Measurements from ENCODE around the gene NTN1. TPM values are rescaled to one million over a fixed set of nuclear protein-coding genes. Genes with fewer than 3 reads are reported as not detected.

Gene NTN1
- total RNA-seq, 2 donors from 2014 or later = 0.59 to 1.2 TPM

DNA sequence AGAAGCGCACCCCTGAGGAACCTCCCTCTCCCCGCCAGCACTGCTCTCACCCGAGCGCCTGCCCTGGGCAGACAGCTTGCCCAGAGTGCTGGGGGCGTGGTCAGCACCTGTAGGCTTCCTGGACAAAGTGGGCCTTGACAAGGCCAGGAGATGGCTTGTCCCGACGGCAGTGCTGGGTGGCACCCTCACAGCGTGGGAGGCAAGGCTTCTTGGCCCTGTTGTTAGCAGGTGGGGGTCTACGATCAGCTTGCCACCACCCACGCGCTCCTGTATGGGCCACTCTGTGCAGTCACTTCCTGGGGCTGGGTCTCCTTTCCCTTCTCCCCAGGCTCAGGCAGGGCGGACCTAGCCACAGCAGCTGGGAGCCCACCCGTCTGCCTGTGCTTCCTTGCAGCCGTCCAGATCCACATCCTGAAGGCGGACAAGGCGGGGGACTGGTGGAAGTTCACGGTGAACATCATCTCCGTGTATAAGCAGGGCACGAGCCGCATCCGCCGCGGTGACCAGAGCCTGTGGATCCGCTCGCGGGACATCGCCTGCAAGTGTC lies 218.0 kb downstream of the NTN1 start:
- H3K27ac Mint-ChIP-seq = peak overlapping the region; percentile 50 to 72
- ATAC-seq (peak; percentile 16 to 31), DNase-seq (ENCODE audit: low spot score in 2 of 2) (no peak)

DNA sequence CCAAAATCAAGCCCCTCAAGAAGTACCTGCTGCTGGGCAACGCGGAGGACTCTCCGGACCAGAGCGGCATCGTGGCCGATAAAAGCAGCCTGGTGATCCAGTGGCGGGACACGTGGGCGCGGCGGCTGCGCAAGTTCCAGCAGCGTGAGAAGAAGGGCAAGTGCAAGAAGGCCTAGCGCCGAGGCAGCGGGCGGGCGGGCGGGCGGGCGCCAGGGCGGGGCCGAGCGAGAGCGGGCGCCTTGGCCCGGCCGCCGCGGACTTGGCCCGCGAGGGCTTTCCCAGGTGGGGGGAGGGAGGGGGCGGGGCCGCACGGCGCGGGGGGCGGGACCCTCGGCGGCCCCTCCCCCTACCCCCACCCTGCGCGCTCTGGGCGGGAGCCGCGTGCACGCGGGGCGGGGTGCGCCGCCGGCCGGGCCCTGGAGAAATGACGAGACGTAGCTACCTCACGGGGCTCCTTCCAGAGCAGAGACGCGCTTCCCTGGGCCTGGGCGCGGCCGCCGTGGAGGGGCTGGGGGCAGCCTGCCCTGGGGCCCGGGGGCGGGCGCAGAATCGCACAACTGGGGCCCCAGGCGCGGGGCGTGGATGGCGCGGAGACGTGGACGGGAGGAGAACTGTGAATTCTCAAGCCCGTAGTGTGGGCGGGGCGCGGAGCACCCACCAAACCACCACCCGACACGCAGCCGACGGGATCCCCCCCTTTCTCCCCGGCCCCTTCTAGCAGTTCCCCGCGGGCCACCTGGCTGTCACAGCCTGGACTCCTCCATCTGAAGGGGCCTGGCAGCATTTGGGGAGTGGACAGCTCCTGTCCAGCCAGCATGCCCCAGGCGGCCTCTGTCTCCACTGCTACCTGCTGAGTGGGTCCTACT lies 218.7 kb downstream of the NTN1 start:
- DNase-seq (ENCODE audit: low spot score in 2 of 2) (peak; percentile 65 to 66), ATAC-seq (peak; percentile 70 to 88)
- Mint-ChIP-seq H3K9me3 (no peaks in the 10 kb centered on the region), H3K36me3 (peaks cover 0 to 5% of the 10 kb centered on the region in 2 donors), H3K27ac (peak overlapping the region; percentile 50 to 72)

More for the DNA sequence above, 218.0 kb downstream of the NTN1 start:
- H3K9me3 Mint-ChIP-seq = no peaks in the 10 kb centered on the region
- H3K36me3 Mint-ChIP-seq = peaks cover 0 to 5% of the 10 kb centered on the region in 2 donors

DNA sequence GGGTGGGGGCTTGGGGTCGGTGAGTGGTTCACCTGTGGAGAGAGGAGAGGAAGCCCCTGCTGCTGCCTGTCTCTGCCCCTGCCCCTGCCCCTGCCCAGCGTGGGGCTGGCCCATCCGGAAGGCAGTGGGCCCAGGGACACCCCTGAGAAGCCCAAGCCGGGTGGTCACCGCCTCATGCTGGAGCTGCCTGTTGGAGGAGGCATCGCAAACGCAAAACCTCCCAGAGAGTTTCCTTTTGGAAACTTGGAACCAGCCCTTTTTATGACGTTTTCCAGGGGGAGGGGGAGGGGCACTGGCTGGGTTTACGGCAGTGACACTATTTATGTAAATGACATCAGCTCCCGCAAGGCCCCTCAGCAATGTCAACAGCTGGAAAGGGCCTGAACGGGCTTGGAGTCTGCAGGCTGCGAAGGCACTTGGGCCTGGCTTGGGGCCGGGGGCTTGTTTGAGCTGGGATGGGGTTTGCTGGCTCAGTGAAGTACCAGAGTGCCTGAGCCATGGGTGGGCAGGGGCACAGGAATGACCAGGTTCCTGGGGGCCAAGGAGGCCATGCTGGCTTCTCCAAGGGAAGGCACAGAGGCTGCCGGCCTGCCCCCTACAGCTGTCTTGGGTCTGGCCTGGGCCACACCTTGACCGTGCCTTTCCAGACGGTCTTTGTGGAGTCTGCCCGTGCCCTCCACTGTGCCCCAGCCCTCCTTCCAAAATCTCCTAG lies 219.5 kb downstream of the NTN1 start:
- ATAC-seq (no peak), DNase-seq (ENCODE audit: low spot score in 2 of 2) (no peak)
- Mint-ChIP-seq H3K36me3 (peaks cover 0 to 5% of the 10 kb centered on the region in 2 donors), H3K27ac (no peak overlapping the region), H3K9me3 (no peaks in the 10 kb centered on the region)

DNA sequence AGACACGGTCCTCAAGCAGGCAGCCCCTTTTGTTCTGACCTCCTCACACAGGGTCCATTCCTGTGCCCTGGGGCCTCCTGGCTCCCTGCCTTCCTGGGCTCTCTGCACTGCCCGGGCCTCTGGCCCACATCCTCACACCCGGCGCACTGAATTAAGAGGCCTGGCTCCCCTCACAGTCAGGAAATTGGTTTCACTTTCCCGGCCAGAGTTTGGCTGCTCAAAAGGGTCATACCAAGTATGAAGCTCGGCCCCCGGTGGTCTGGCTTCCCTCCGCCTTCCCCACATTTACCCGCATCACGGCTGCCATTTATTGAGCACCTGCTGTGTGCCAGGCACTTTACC lies 220.0 kb downstream of the NTN1 start:
- H3K36me3 Mint-ChIP-seq = peaks cover 0 to 5% of the 10 kb centered on the region in 2 donors
- DNase-seq (ENCODE audit: low spot score in 2 of 2) = no peak
- no peak for ATAC-seq
- no peak overlapping the region for H3K27ac Mint-ChIP-seq
- H3K9me3 Mint-ChIP-seq = no peaks in the 10 kb centered on the region

DNA sequence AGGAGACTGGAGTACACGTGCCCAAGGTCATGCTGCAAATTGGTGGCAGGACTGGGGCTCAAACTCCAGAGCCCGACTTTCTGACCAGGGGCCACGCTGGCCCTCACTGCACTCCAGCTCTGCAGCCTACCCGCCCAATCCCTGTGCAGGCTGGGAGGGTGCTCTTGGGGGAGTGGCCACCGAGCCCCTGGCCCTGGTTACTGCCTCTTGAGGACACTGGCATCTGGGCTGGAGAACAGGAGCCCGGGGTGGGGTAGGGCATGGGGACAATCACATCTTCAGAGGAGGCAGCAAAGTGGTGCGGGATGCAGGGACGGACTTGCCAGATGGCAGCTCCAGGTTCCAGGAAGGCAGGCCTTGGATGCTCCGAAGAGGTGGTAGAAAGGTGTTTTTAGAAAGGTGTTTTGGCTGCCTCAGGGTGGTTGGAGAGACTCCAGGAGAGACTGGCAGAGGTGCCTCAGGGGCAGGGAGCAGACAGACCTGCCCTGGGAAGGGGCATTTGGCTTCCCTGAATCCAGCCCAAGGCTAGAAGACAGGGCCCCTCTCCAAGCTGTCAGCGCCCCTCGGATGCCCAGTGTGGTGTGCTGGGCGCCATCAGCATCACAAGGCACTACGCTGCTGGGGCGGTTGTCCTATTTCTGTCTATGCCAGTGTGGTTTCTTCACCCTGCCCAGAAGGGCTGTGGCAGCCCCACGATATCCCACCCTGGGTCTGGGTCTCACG lies 220.6 kb downstream of the NTN1 start:
- H3K9me3 Mint-ChIP-seq = no peaks in the 10 kb centered on the region

DNA sequence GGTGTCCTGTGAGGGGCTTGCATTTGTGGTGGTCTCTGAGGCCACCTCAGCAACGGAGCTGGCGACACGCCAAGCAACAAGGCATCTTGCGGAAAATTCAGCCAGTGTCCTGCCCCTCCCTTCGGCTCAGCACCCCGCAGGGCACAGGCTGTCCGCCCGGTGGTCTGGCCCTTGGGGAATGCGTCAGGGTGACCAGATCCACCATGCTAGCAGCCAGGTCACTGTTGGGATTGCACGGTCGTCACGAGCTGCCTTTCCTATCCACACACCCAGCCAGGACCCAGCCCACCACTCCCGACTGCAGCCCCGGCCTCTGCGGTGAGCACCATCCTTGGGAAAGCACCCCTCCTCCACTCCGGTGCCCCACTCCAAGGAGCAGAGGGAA lies 221.2 kb downstream of the NTN1 start:
- Mint-ChIP-seq H3K27ac (no peak overlapping the region), H3K36me3 (peaks cover 0 to 3% of the 10 kb centered on the region in 2 donors), H3K9me3 (no peaks in the 10 kb centered on the region)
- ATAC-seq (no peak), DNase-seq (ENCODE audit: low spot score in 2 of 2) (no peak)

More for the DNA sequence above, 220.6 kb downstream of the NTN1 start:
- Mint-ChIP-seq H3K36me3 (peaks cover 0 to 5% of the 10 kb centered on the region in 2 donors), H3K27ac (no peak overlapping the region)
- no peak for DNase-seq (ENCODE audit: low spot score in 2 of 2)
- no peak for ATAC-seq

DNA sequence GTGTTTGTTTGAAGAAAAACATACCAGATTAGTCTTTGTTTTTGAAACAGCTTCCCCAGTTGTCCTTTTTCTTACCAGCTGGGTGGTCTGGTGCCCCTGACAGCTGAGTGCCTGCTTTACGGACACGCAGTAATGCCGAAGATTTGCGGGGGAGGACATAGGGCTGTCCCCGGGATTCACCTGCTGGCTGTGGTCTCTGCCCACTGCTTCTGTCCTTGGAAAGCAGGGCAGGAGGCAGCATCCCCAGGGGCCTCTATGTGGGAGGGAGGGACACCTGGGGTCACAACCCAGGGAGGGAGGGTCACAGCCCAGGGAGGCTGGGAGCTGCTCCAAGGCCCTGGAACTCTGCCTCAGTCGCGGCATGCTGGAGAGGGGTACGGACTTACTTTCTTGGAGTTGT lies 221.7 kb downstream of the NTN1 start:
- ATAC-seq = no peak
- no peaks in the 10 kb centered on the region for H3K9me3 Mint-ChIP-seq
- no peaks in the 10 kb centered on the region for H3K36me3 Mint-ChIP-seq
- no peak for DNase-seq (ENCODE audit: low spot score in 2 of 2)
- H3K27ac Mint-ChIP-seq = no peak overlapping the region

DNA sequence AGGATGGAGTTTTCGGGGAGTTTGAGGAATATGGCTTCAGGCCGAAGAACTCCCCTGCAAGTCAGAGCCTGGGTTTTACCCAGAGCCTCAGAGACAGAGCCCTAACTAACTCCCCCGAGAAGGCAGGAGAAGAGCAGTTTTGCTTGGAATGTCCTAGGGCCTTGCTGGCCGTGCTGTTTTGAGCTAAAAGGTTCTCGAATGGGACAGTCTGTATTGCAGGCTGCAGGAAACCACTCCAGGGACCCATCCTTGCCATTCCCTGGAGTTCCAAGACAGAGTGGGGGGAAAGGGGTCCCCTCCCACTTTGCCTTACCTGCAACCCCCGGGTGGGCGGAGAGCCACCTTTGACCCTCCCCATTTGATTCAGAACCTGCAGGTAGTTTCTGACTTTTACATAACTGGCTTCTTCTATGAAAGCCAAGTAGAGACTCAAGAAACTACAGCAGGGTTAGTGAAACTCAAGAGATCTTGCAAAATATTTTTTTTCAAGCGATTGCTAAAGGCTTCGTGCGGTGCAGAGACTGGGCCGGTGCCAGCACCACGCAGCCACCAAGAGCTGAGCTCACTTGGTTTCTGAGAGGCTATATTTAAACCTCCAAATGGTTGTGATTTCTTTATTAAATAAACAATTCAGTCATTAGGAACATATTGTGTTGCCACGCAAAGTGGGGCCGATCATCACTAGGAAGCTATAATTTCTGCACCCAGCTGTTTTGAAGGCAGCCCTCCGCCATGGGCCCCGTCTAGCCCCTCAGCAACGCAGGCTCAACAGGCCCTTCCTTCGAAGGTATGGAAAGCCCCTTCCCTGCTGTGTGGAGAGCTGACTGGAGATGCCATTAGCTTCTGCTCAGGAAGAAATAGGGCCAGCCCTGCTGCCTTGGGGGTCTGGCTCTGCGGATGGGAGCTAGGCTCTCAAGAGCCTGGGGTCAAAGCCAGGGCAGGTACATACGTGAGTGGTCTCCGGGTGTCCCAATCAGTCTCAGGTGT lies 223.0 kb downstream of the NTN1 start:
- ATAC-seq (no peak), DNase-seq (ENCODE audit: low spot score in 2 of 2) (no peak)
- Mint-ChIP-seq H3K27ac (no peak overlapping the region), H3K9me3 (no peaks in the 10 kb centered on the region), H3K36me3 (no peaks in the 10 kb centered on the region)

DNA sequence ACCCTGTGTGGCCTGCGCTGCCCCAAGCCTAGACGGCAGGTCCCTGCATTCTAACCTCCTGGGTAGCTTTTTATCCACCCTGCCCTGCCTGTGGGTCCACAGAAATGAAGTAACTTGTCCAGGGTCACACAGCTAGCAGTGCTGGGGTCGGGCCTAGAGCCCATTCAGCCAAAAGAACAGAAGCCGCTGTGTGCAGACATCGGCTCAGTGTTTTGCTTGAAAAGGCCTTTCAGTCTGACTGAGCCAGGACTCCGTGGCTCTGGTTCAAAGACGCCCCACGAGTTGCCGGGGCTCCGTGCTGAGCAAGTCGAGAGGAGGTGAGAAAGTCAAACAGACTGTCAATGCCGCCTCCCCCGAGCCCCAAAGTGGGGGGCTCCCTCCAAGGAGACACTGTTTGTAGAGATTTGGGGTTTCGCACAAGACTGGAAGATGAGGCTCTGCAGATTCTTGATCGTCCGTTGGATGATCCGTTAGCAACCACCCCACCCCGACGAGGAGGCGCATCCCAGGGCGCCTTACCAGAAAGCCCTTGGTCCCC lies 226.2 kb downstream of the NTN1 start:
- Mint-ChIP-seq H3K9me3 (no peaks in the 10 kb centered on the region), H3K36me3 (peaks cover 0 to 5% of the 10 kb centered on the region in 2 donors), H3K27ac (no peak overlapping the region)
- ATAC-seq = no peak
- DNase-seq (ENCODE audit: low spot score in 2 of 2) = no peak

DNA sequence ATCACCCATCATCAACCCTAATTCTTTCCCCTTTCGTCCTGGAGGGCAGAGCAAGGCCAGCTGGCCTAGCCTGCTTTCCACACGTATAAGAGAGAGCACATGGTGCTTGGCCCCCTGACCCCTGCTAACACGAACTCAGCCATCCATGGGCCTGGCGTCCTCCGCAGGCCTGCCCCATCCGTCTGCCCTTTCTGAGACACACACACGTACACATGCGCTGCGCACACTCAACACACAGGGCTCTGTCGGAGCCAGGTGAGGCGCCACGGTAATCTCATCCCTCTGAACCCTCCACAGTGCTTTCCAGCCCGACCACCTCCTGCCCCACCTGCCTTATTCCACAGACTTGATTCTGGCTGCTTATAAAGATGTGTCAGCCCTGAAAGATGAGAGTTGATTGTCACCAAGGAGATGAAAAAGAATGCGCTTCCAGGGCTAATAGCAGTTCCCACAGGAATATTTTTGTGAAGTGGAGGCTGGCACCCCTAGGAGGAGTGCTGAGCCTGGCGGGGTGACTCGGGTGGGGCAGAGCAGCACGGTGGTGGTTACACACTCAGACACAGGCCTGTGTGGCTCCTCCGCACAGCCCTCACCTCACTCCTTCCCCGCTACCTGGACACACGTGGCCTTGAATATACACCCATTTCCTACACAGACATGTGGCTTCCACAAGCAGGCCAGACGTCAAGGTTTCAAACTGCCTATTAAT lies 228.1 kb downstream of the NTN1 start:
- ATAC-seq (no peak), DNase-seq (ENCODE audit: low spot score in 2 of 2) (no peak)
- Mint-ChIP-seq H3K27ac (peak overlapping the region; percentile 0 to 8), H3K9me3 (no peaks in the 10 kb centered on the region), H3K36me3 (peaks cover 0 to 8% of the 10 kb centered on the region in 2 donors)

DNA sequence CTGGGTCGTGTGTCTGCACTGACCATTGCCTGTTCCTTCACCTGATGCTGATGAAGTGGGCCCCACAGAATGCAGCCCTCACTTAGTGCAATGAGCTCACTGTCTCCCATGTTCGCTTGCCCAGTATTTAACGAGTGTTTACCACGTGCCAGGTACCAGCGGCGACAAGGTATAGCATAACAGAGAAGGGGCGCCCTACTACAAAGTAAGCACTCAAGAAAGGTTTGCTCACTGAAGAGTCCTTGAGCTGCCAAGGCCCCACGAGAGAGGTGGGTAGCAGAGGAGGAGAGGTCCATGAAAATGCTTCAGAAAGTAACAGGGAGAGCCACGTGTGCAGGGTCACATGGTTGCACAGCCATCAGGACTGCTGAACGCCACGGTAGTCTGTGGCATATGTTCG lies 230.0 kb downstream of the NTN1 start:
- DNase-seq (ENCODE audit: low spot score in 2 of 2) (no peak), ATAC-seq (no peak)
- H3K9me3 Mint-ChIP-seq = peaks cover 0 to 5% of the 10 kb centered on the region in 2 donors
- H3K36me3 Mint-ChIP-seq = peaks cover 0 to 14% of the 10 kb centered on the region in 2 donors
- peak overlapping the region in 1 of 2 donors; percentile 52 for H3K27ac Mint-ChIP-seq

DNA sequence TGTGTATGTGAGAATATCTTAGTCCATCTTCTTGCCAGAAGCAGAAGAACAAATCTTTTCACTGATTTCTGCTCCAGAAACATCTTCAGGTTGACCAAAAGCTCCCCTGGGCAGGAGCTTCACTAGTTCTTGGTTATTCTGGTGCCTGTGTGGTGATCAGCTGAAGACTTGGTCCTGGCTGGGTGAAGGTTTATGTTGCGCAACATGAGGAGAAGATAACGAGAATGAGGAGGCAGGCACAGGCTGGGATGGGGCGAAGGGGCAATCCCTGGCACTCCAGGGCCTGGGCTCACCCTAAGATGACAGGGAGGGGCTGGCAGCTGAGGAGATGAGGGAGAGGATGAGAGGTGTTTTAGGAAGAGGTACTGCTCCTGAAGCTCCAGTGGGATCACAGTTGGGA lies 232.0 kb downstream of the NTN1 start:
- DNase-seq (ENCODE audit: low spot score in 2 of 2) (no peak), ATAC-seq (no peak)
- Mint-ChIP-seq H3K36me3 (peaks cover 0 to 14% of the 10 kb centered on the region in 2 donors), H3K27ac (peak overlapping the region; percentile 73 to 77), H3K9me3 (peaks cover 0 to 5% of the 10 kb centered on the region in 2 donors)

DNA sequence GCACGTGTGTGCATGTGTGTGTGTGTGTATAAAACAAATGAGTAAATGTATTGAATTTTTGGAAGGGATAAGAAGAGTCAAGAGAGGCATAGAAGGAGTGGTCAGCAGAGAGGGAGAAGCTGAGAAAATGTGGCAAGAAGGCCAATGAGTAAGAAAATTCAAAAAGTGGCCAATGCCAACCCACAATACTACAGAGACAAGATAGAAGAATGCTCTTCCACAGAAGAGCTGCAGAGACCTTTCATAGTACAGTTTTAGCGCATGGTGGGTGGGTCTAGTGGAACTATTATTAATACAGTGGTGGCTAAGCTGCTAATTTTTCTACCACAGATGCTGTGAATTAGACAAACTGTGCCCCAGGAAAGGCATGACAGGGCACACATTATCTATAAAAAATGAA lies 233.5 kb downstream of the NTN1 start:
- ATAC-seq (no peak), DNase-seq (ENCODE audit: low spot score in 2 of 2) (no peak)
- Mint-ChIP-seq H3K27ac (peak overlapping the region in 1 of 2 donors; percentile 41), H3K9me3 (peaks cover 0 to 5% of the 10 kb centered on the region in 2 donors), H3K36me3 (peaks cover 0 to 14% of the 10 kb centered on the region in 2 donors)

DNA sequence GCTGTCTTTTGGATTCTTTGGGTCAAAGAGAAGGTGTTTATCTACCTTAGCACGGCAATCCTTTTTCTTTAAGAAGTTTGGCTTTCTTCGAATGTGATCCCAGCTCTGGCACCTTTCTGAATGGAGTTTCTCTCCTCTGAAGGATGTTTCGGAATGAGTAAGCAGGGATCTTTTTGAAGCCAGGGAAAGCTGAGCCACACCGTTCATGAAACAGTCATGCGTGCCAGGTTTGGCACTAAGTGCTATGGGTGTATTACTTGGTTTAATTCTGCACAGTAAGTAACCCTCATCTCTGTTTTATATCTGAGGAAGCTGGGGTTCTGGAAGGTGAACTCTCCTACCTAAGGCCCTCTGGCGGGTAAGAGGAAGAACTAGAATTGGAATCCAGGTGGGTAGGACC lies 234.5 kb downstream of the NTN1 start:
- ATAC-seq (no peak), DNase-seq (ENCODE audit: low spot score in 2 of 2) (no peak)
- Mint-ChIP-seq H3K9me3 (peaks cover 0 to 5% of the 10 kb centered on the region in 2 donors), H3K27ac (no peak overlapping the region), H3K36me3 (peaks cover 0 to 18% of the 10 kb centered on the region in 2 donors)

DNA sequence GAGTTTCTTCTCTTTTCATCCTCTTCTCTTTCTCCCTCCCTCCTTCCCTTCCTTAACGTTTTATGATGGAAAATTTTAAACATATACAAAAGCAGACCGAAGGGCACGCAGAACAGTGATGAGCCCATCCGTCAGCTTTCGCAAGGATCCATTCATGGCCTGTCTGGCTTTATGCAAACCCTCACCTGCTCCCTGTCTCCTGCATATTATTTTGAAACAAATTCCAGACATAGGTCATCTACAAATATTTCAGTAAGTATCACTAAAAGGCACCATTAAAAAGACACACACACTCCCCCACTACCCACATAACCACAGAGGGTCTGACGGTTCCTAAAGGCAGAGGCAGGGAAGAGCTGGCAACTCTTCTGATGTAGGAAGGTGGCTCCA lies 235.0 kb downstream of the NTN1 start:
- ATAC-seq (no peak), DNase-seq (ENCODE audit: low spot score in 2 of 2) (no peak)
- H3K36me3 Mint-ChIP-seq = peaks cover 0 to 16% of the 10 kb centered on the region in 2 donors
- no peak overlapping the region for H3K27ac Mint-ChIP-seq
- H3K9me3 Mint-ChIP-seq = peaks cover 0 to 5% of the 10 kb centered on the region in 2 donors

All from activated naive CD4-positive, alpha-beta T cell treated with anti-CD3 and anti-CD28 coated beads, Interleukin-2, amount 50 U/mL, for 72 hours (primary cell).